MM.1S (cell line): ENCODE results near the gene APOA4.

ENCODE experiments used
- DNase-seq: peaks from one replicate; pipeline ENCODE4 v3.0.0-alpha.2; 2015
- H2AFZ ChIP-seq: fragments of 300-600 bp; sonication (generic); 2 replicates; pipeline ENCODE4 v1.6.0; 2016; ENCODE audit warnings: antibody characterized with exemption, low read length
- H3F3A ChIP-seq: fragments of 300-600 bp; sonication (generic); 2 replicates; pipeline ENCODE4 v1.6.1; 2016; ENCODE audit warnings: mild to moderate bottlenecking, antibody characterized with exemption, low read length, moderate library complexity, mixed read lengths; ENCODE audit not compliant: insufficient read depth
- H3K27ac ChIP-seq: fragments of 300-600 bp; sonication (generic); 2 replicates; pipeline ENCODE4 v1.5.1; 2016; ENCODE audit warnings: mild to moderate bottlenecking, low read length
- H3K27me3 ChIP-seq: fragments of 300-600 bp; sonication (generic); replicated peaks from 2 replicates; pipeline ENCODE4 v1.6.0; 2016; ENCODE audit warnings: low read length; ENCODE audit not compliant: insufficient read depth
- H3K36me3 ChIP-seq: fragments of 300-600 bp; sonication (generic); replicated peaks from 2 replicates; pipeline ENCODE4 v1.6.1; 2016; ENCODE audit warnings: mild to moderate bottlenecking, low read length, mixed read lengths; ENCODE audit not compliant: insufficient read depth
- H3K4me1 ChIP-seq: fragments of 300-600 bp; sonication (generic); 2 replicates; pipeline ENCODE4 v1.6.1; 2016; ENCODE audit warnings: low read length, mixed read lengths
- H3K4me2 ChIP-seq: fragments of 300-600 bp; sonication (generic); 2 replicates; pipeline ENCODE4 v1.6.0; 2016; ENCODE audit warnings: low read depth, low read length
- H3K4me3 ChIP-seq: fragments of 300-600 bp; sonication (generic); 2 replicates; pipeline ENCODE4 v1.5.1; 2016; ENCODE audit warnings: low read length, mixed read lengths
- H3K79me2 ChIP-seq: fragments of 300-600 bp; sonication (generic); 2 replicates; pipeline ENCODE4 v1.6.1; 2016; ENCODE audit warnings: mixed run types, low read length, mixed read lengths
- H3K9ac ChIP-seq: fragments of 300-600 bp; sonication (generic); 2 replicates; pipeline ENCODE4 v1.6.1; 2016; ENCODE audit warnings: low read length, mixed read lengths
- H3K9me2 ChIP-seq: fragments of 300-600 bp; sonication (generic); replicated peaks from 2 replicates; pipeline ENCODE4 v1.6.1; 2016; ENCODE audit warnings: mild to moderate bottlenecking, low read length, mixed read lengths; ENCODE audit not compliant: insufficient read depth
- H3K9me3 ChIP-seq: fragments of 300-600 bp; sonication (generic); replicated peaks from 2 replicates; pipeline ENCODE4 v1.6.1; 2016; ENCODE audit warnings: mild to moderate bottlenecking, low read length, mixed read lengths; ENCODE audit not compliant: insufficient read depth
- H4K20me1 ChIP-seq: fragments of 300-600 bp; sonication (generic); 2 replicates; pipeline ENCODE4 v1.6.1; 2016; ENCODE audit warnings: mild to moderate bottlenecking, low read length, moderate library complexity, mixed read lengths; ENCODE audit not compliant: insufficient read depth
- CTCF ChIP-seq: fragments of 300-600 bp; sonication (generic); IDR thresholded peaks from 2 replicates; pipeline ENCODE4 v1.5.1; 2016; ENCODE audit warnings: antibody characterized with exemption, low read length, mixed read lengths
- EZH2 ChIP-seq: fragments of 300-600 bp; sonication (generic); optimal IDR thresholded peaks from 2 replicates; pipeline ENCODE3; 2017; ENCODE audit warnings: low read depth, mild to moderate bottlenecking, antibody characterized with exemption, low read length, mixed read lengths
- EZH2phosphoT487 ChIP-seq: fragments of 300-600 bp; sonication (generic); IDR thresholded peaks from 2 replicates; pipeline ENCODE4 v1.6.1; 2018; ENCODE audit warnings: antibody characterized with exemption, low read length

Gene APOA4

DNA sequence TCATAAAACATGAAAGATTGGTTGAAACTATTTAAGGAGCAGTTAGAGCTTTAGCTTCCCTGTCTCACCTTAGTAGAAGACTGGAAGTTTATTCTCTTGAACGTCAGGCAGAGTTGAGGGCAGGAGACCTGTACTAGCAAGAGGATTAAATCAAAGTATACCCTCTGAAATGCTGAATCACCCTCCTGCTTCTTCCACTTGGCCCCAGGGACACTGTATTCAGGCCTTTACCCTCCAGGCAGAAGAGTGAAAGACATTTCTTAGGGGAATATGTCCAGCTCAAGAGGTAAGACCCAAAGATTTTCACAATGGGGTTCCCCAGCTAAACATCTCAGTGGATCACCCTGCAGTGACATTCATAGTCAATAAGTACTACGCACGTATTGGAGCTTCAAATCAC, 11.9 kb downstream of the APOA4 start:
- H3F3A ChIP-seq, result no peaks in the 10 kb centered on the region
- H4K20me1 ChIP-seq, result no peaks in the 10 kb centered on the region
- no peaks in the 10 kb centered on the region for H3K4me1 ChIP-seq
- no peaks in the 10 kb centered on the region for H3K79me2 ChIP-seq
- H3K27ac ChIP-seq, result no peak overlapping the region
- H3K4me3 ChIP-seq, result no peak overlapping the region
- no peaks in the 10 kb centered on the region for H3K9me2 ChIP-seq
- H2AFZ ChIP-seq, result no peak overlapping the region
- H3K4me2 ChIP-seq, result no peak overlapping the region
- no peak overlapping the region for H3K9ac ChIP-seq
- no peaks in the 10 kb centered on the region for H3K36me3 ChIP-seq
- TF ChIP-seq EZH2phosphoT487 (no peak), CTCF (no peak), EZH2 (no peak)
- DNase-seq, result no peak
- H3K9me3 ChIP-seq, result no peaks in the 10 kb centered on the region
- H3K27me3 ChIP-seq, result no peaks in the 10 kb centered on the region

DNA sequence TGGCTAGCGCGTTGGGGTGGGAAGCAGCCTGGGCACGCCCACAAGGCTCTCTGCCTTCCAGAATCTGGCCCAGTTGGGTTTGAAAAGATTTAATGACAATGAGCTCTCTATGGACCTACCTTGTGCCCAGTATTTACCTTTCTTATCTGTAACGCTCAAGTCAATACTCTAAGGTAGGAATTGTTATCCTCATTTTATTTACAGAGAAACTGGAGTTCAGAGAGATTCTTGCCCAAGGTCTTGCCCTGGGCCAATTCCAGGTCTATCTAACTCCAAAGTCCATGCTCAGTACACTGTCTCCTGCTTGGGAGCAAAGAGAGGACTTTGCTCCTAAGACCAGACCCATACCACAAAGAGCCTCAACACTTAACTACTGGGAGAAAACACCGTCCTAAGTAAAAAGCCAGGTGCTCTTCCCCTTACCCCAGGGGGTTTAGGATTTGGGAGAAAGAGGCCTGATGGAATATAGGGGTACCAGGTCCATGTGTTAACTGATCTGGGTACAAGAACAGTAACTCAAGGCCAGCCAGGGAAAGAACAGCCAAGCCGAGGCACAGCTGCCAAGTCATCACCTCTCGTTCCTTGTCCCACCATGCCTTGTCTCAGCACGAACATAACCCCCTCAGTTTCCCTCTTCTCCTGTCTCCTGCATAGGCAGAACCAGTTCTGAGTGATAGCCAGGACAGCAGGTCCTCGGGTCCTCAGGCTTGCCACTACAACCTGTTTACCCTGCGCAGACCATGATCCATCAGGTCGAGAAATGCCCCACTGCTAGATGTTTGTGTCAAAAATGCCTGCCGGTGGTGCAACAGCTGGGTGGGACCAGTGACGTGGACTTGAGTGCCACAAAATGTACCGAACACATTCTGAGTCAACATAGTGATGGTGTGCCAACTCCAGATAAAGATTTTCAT, 14.6 kb downstream of the APOA4 start:
- Histone ChIP-seq H3K9me2 (no peaks in the 10 kb centered on the region), H3K4me1 (no peaks in the 10 kb centered on the region), H3K27me3 (no peaks in the 10 kb centered on the region), H2AFZ (no peak overlapping the region), H3K9ac (no peak overlapping the region), H4K20me1 (no peaks in the 10 kb centered on the region), H3K4me3 (no peak overlapping the region), H3K4me2 (no peak overlapping the region), H3K36me3 (no peaks in the 10 kb centered on the region), H3F3A (no peaks in the 10 kb centered on the region), H3K27ac (no peak overlapping the region), H3K79me2 (no peaks in the 10 kb centered on the region), H3K9me3 (no peaks in the 10 kb centered on the region)
- DNase-seq, result no peak
- TF ChIP-seq EZH2phosphoT487 (no peak), CTCF (no peak), EZH2 (no peak)

DNA sequence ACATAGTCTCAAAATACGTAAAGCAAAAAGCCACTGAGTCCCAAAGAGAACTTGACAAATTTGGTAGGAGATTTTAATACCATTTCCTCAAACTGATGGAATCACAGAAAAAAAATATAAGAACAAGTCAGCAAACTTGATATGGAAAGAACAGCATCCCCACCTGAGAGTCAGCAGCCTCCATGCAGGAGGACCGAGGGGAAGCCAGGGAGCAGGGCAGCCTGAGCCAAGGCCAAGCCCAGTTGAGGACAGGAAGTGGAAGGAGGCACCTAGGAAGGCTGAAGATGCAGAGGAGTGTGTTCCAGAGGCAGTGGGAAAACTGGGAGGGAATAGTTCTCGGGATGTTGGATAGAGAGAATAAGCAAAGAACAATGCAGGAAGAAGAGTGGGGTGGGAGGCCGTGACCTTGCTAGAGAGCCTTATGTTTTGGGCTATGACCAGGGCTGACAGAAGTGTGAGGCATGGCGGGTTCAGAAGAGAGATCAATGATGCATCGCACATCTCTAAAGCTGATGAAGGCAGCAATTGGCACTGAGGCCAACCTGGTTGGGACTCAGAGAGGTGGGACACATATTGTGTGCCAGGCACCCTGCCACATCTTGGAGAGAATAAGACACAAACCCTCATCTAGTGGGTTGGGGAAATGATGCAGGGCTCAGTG, 15.4 kb downstream of the APOA4 start:
- H3K36me3 ChIP-seq, result no peaks in the 10 kb centered on the region
- no peak overlapping the region for H3K4me2 ChIP-seq
- H3K27me3 ChIP-seq, result no peaks in the 10 kb centered on the region
- no peaks in the 10 kb centered on the region for H3K9me3 ChIP-seq
- H3F3A ChIP-seq, result no peaks in the 10 kb centered on the region
- no peak overlapping the region for H3K9ac ChIP-seq
- no peaks in the 10 kb centered on the region for H3K9me2 ChIP-seq
- no peaks in the 10 kb centered on the region for H4K20me1 ChIP-seq
- H3K27ac ChIP-seq, result no peak overlapping the region
- H3K4me1 ChIP-seq, result no peaks in the 10 kb centered on the region
- DNase-seq, result no peak
- no peak overlapping the region for H3K4me3 ChIP-seq
- H2AFZ ChIP-seq, result no peak overlapping the region
- H3K79me2 ChIP-seq, result no peaks in the 10 kb centered on the region
- TF ChIP-seq EZH2 (no peak), CTCF (no peak), EZH2phosphoT487 (no peak)
